OCI-LY3 (cell line): ENCODE measurements around the gene SMARCA1.

Experiments
- CTCF ChIP-seq: fragments of 200-600, 300-600 bp; sonication (generic); IDR thresholded peaks from 2 replicates; pipeline ENCODE4 v1.5.1; 2014; ENCODE audit warnings: antibody characterized with exemption, low read length, low read depth
- EZH2phosphoT487 ChIP-seq: fragments of 200-600 bp; shearing (Covaris generic); IDR thresholded peaks from 2 replicates; pipeline ENCODE4 v1.6.1; 2018; ENCODE audit warnings: antibody characterized with exemption, mixed run types, low read depth

- no peak for TF ChIP-seq CTCF
- TF ChIP-seq EZH2phosphoT487 = no peak
Measured at GRCh38 chrX:129404670-129405008, 118.7 kb downstream of the SMARCA1 start.
